Measurements from ENCODE around the gene NPB. TPM values are rescaled to one million over a fixed set of nuclear protein-coding genes. Genes with fewer than 3 reads are reported as not detected.

Gene NPB
- total and polyA plus RNA-seq, 2 donors (not counting 1 experiment from before 2014, with no cell fraction given) = 0.44 TPM; not detected in 1

- 95% methylated on average over 16 of the region's 16 CpGs for WGBS (ENCODE audit: insufficient coverage)
- CTCF ChIA-PET = no interaction called here
- DNase-seq = no peak
Observed at GRCh38 chr17:81905424-81905875, 3.4 kb downstream of the NPB start.

GRCh38 chr17:81905993-81906392 is 4.0 kb downstream of the NPB start:
- 97% methylated on average over 10 of the region's 10 CpGs for WGBS (ENCODE audit: insufficient coverage)
- H3K9ac ChIP-seq (ENCODE audit: low read length) = no peak overlapping the region
- intact Hi-C loops (cut with micrococcal nuclease) = no loop called here
- peaks cover 24% of the 10 kb centered on the region for H3K79me2 ChIP-seq (ENCODE audit: control insufficient read depth, insufficient read depth, low read length)
- peaks cover 20% of the 10 kb centered on the region for H4K20me1 ChIP-seq (ENCODE audit: control insufficient read depth, insufficient read depth, low read length, poor library complexity, severe bottlenecking)
- TF ChIP-seq EZH2 (IDR thresholded peaks at IDR 0.05; ENCODE audit: borderline replicate concordance, insufficient read depth, low read depth, low read length, poor library complexity, severe bottlenecking) (no peak), CTCF (IDR thresholded peaks at IDR 0.05) (no peak)
- Mint-ChIP-seq H3K27me3 (peaks cover 4% of the 10 kb centered on the region), H3K9me3 (ENCODE audit: insufficient read depth) (no peaks in the 10 kb centered on the region), H3K4me3 (no peak overlapping the region), H3K27ac (no peak overlapping the region), H3K4me1 (peaks cover 8% of the 10 kb centered on the region)
- H2AFZ ChIP-seq (ENCODE audit: insufficient read depth, low read depth, low read length, poor library complexity, severe bottlenecking) = no peak overlapping the region
- ATAC-seq (ENCODE audit: low read depth) = no peak
- no peak for DNase-seq
- H3K4me3 ChIP-seq (ENCODE audit: control extremely low read depth in 1 of 5, extremely low read depth in 1 of 5, insufficient read depth in 1 of 5, low read depth in 2 of 5, low read length in 4 of 5) = no peak overlapping the region
- H3K27ac ChIP-seq (ENCODE audit: low read length in 2 of 2) = no peak overlapping the region
- H3K4me1 ChIP-seq (ENCODE audit: control insufficient read depth in 2 of 2, insufficient read depth in 2 of 2, low read length in 2 of 2) = peaks cover 15 to 21% of the 10 kb centered on the region in 2 donors
- peaks cover 0 to 16% (median 5%) of the 10 kb centered on the region in 4 experiments for H3K27me3 ChIP-seq (replicated peaks in 1 of 4; ENCODE audit: control extremely low read depth in 1 of 4, control insufficient read depth in 3 of 4, insufficient read depth in 4 of 4, low read length in 3 of 4)
- no peak overlapping the region for H3K4me2 ChIP-seq (replicated peaks; ENCODE audit: low read depth, low read length, poor library complexity, severe bottlenecking)
- POLR2A ChIA-PET = no interaction called here
- CTCF ChIA-PET = no interaction called here
- H3K9me3 ChIP-seq (ENCODE audit: control extremely low read depth in 1 of 3, control insufficient read depth in 2 of 3, insufficient read depth in 1 of 3, low read length in 2 of 3) = no peaks in the 10 kb centered on the region
- H3K36me3 ChIP-seq (replicated peaks in 1 of 2; ENCODE audit: control extremely low read depth in 1 of 2, control insufficient read depth in 1 of 2, extremely low read depth in 1 of 2, insufficient read depth in 2 of 2, low read length in 1 of 2) = peaks cover 0 to 20% of the 10 kb centered on the region in 2 experiments

More at GRCh38 chr17:81905424-81905875, 3.4 kb downstream of the NPB start:
- Mint-ChIP-seq H3K4me1 (peaks cover 9% of the 10 kb centered on the region), H3K9me3 (ENCODE audit: insufficient read depth) (no peaks in the 10 kb centered on the region), H3K27ac (no peak overlapping the region), H3K4me3 (no peak overlapping the region), H3K27me3 (peaks cover 7% of the 10 kb centered on the region)
- Histone ChIP-seq H3K36me3 (replicated peaks in 1 of 2; ENCODE audit: control extremely low read depth in 1 of 2, control insufficient read depth in 1 of 2, extremely low read depth in 1 of 2, insufficient read depth in 2 of 2, low read length in 1 of 2) (peaks cover 0 to 23% of the 10 kb centered on the region in 2 experiments), H3K27ac (ENCODE audit: low read length in 2 of 2) (no peak overlapping the region), H3K4me3 (ENCODE audit: control extremely low read depth in 1 of 5, extremely low read depth in 1 of 5, insufficient read depth in 1 of 5, low read depth in 2 of 5, low read length in 4 of 5) (no peak overlapping the region), H3K79me2 (ENCODE audit: control insufficient read depth, insufficient read depth, low read length) (peaks cover 22% of the 10 kb centered on the region), H3K4me2 (replicated peaks; ENCODE audit: low read depth, low read length, poor library complexity, severe bottlenecking) (no peak overlapping the region), H3K9ac (ENCODE audit: low read length) (no peak overlapping the region), H3K27me3 (replicated peaks in 1 of 4; ENCODE audit: control extremely low read depth in 1 of 4, control insufficient read depth in 3 of 4, insufficient read depth in 4 of 4, low read length in 3 of 4) (peaks cover 0 to 20% (median 7%) of the 10 kb centered on the region in 4 experiments), H3K4me1 (ENCODE audit: control insufficient read depth in 2 of 2, insufficient read depth in 2 of 2, low read length in 2 of 2) (peaks cover 11 to 19% of the 10 kb centered on the region in 2 donors), H4K20me1 (ENCODE audit: control insufficient read depth, insufficient read depth, low read length, poor library complexity, severe bottlenecking) (peaks cover 16% of the 10 kb centered on the region), H3K9me3 (ENCODE audit: control extremely low read depth in 1 of 3, control insufficient read depth in 2 of 3, insufficient read depth in 1 of 3, low read length in 2 of 3) (no peaks in the 10 kb centered on the region), H2AFZ (ENCODE audit: insufficient read depth, low read depth, low read length, poor library complexity, severe bottlenecking) (no peak overlapping the region)
- ATAC-seq (ENCODE audit: low read depth) = no peak
- POLR2A ChIA-PET = no interaction called here
- no peak for TF ChIP-seq CTCF (IDR thresholded peaks at IDR 0.05)
- TF ChIP-seq EZH2 (IDR thresholded peaks at IDR 0.05; ENCODE audit: borderline replicate concordance, insufficient read depth, low read depth, low read length, poor library complexity, severe bottlenecking) = no peak
- intact Hi-C loops (cut with micrococcal nuclease) = no loop called here

Measured in B cell (primary cell).